Chondrocyte (in vitro differentiated cells): ENCODE data around the gene ZNF532. TPM values are rescaled to one million over a fixed set of nuclear protein-coding genes. Genes with fewer than 3 reads are reported as not detected.
A peak's percentile ranks its signal among the peaks of the same experiment; 100 is the strongest.

Source experiments
- DNase-seq: peaks from one replicate; pipeline ENCODE4 v3.0.0; 2021; ENCODE audit warnings: mixed read lengths, low spot score
- H3K27ac Mint-ChIP-seq: one replicate; pipeline ENCODE4 v1.8.0; 2021; ENCODE audit warnings: mild to moderate bottlenecking, moderate library complexity, mixed read lengths; ENCODE audit not compliant: unreplicated experiment
- H3K27me3 Mint-ChIP-seq: 2 replicates; pipeline ENCODE4 v1.8.0; 2021; ENCODE audit warnings: low read depth, mixed read lengths
- H3K36me3 Mint-ChIP-seq: 2 replicates; pipeline ENCODE4 v1.8.0; 2021; ENCODE audit warnings: low read depth, mixed read lengths
- H3K4me1 Mint-ChIP-seq: 2 replicates; pipeline ENCODE4 v1.8.0; 2021; ENCODE audit warnings: low read depth, mild to moderate bottlenecking, mixed read lengths
- H3K4me3 Mint-ChIP-seq: one replicate; pipeline ENCODE4 v1.8.0; 2021; ENCODE audit warnings: mild to moderate bottlenecking, moderate library complexity, mixed read lengths; ENCODE audit not compliant: unreplicated experiment
- H3K9me3 Mint-ChIP-seq: 2 replicates; pipeline ENCODE4 v1.8.0; 2021; ENCODE audit warnings: low read depth, mixed read lengths
- CTCF ChIP-seq: fragments of 200-600 bp; sonication (generic); IDR thresholded peaks from 2 replicates; pipeline ENCODE4 v1.5.0; 2021; ENCODE audit warnings: antibody characterized with exemption, mild to moderate bottlenecking, moderate library complexity
- total RNA-seq: library from RNA; stranded (reverse); gene quantifications from 3 replicates; pipeline ENCODE4 v1.2.1, GENCODE V29; 2021

ZNF532 gene
- total RNA-seq, 1 donor from 2014 or later, result 162 TPM

GRCh38 chr18:59008302-59008974 is 143.8 kb downstream of the ZNF532 start:
- TF ChIP-seq CTCF, result no peak
- DNase-seq, result no peak
- Mint-ChIP-seq H3K4me3 (peak overlapping the region; percentile 11), H3K27ac (peak overlapping the region; percentile 84), H3K36me3 (peaks cover under 1% of the 10 kb centered on the region), H3K27me3 (no peaks in the 10 kb centered on the region), H3K4me1 (peaks cover 64% of the 10 kb centered on the region), H3K9me3 (peaks cover 6% of the 10 kb centered on the region)

GRCh38 chr18:59009846-59010245 is 145.2 kb downstream of the ZNF532 start:
- Mint-ChIP-seq H3K27ac (no peak overlapping the region), H3K4me3 (no peak overlapping the region), H3K27me3 (no peaks in the 10 kb centered on the region), H3K9me3 (peaks cover 13% of the 10 kb centered on the region), H3K4me1 (peaks cover 58% of the 10 kb centered on the region), H3K36me3 (peaks cover 4% of the 10 kb centered on the region)
- no peak for TF ChIP-seq CTCF
- no peak for DNase-seq

- Mint-ChIP-seq H3K27ac (no peak overlapping the region), H3K9me3 (peaks cover 9% of the 10 kb centered on the region), H3K4me3 (no peak overlapping the region), H3K27me3 (no peaks in the 10 kb centered on the region), H3K4me1 (peaks cover 44% of the 10 kb centered on the region), H3K36me3 (peaks cover 4% of the 10 kb centered on the region)
- DNase-seq, result no peak
- no peak for TF ChIP-seq CTCF
Measured at GRCh38 chr18:59011289-59011688, 146.6 kb downstream of the ZNF532 start.

- H3K36me3 Mint-ChIP-seq, result peaks cover 4% of the 10 kb centered on the region
- H3K4me1 Mint-ChIP-seq, result peaks cover 39% of the 10 kb centered on the region
- peaks cover 10% of the 10 kb centered on the region for H3K9me3 Mint-ChIP-seq
- H3K4me3 Mint-ChIP-seq, result no peak overlapping the region
- no peaks in the 10 kb centered on the region for H3K27me3 Mint-ChIP-seq
- no peak overlapping the region for H3K27ac Mint-ChIP-seq
- DNase-seq, result no peak
- TF ChIP-seq CTCF, result no peak
Measured at GRCh38 chr18:59011786-59012185, 147.1 kb downstream of the ZNF532 start.

- H3K27ac Mint-ChIP-seq, result peak overlapping the region; percentile 46
Measured at GRCh38 chr18:59012815-59013705, 148.4 kb downstream of the ZNF532 start.

More at GRCh38 chr18:59012815-59013705, 148.4 kb downstream of the ZNF532 start:
- Mint-ChIP-seq H3K36me3 (peaks cover 7% of the 10 kb centered on the region), H3K4me3 (no peak overlapping the region), H3K27me3 (no peaks in the 10 kb centered on the region), H3K4me1 (peaks cover 27% of the 10 kb centered on the region), H3K9me3 (peaks cover 19% of the 10 kb centered on the region)
- no peak for TF ChIP-seq CTCF
- DNase-seq, result no peak
